T-cell (primary cell): Measurements from ENCODE around the gene RSAD1. TPM values are rescaled to one million over a fixed set of nuclear protein-coding genes. Genes with fewer than 3 reads are reported as not detected.

Source experiments
- ATAC-seq, 4 experiments: fragments of 200-7000 bp in 3 of 4; fragments of 150-1000 bp in 1 of 4; cut with Tn5 transposase; replicated peaks in 1 of 4; 1 replicate in 3 of 4; 2 replicates in 1 of 4; pipeline ENCODE4 v1.10.0; 2021; ENCODE audit warnings: moderate library complexity in 3 of 4, mild to moderate bottlenecking in 2 of 4, moderate number of reproducible peaks in 1 of 4
- CTCF ChIA-PET, 2 donors: fragments of 300-600 bp; sonication (Branson Sonifier 250); formaldehyde crosslinking; loops; one replicate each; lab custom pipeline; 2022; ENCODE audit warnings: antibody characterized with exemption in 2 of 2; lab: Charles Lee
- POLR2A ChIA-PET, 2 donors: fragments of 300-600 bp; sonication (Branson Sonifier 250); formaldehyde crosslinking; loops; one replicate each; lab custom pipeline; 2022; ENCODE audit warnings: antibody characterized with exemption in 2 of 2; lab: Charles Lee
- DNase-seq, 35 experiments: peaks; one replicate each; pipeline versions ENCODE4 v3.0.0 to v3.0.0-alpha.2; 2013 to 2023
- H3K27ac ChIP-seq: one replicate; pipeline ENCODE4 v1.5.1; 2013; ENCODE audit warnings: low read length
- H3K27me3 ChIP-seq, 2 experiments: replicated peaks in 1 of 2; 1 replicate in 1 of 2; 2 replicates in 1 of 2; pipeline versions ENCODE4 v1.6.1 to v1.7.0; 2013; ENCODE audit warnings: low read length in 1 of 2, mixed read lengths in 1 of 2; ENCODE audit not compliant: control insufficient read depth in 2 of 2, insufficient read depth in 2 of 2; ENCODE audit errors: extremely low read depth in 1 of 2
- H3K36me3 ChIP-seq, 2 donors: 1 replicate in 1 of 2; 2 replicates in 1 of 2; pipeline versions ENCODE4 v1.6.1 to v1.7.0; 2013; ENCODE audit warnings: low read length in 1 of 2; ENCODE audit not compliant: control insufficient read depth in 2 of 2, insufficient read depth in 1 of 2; ENCODE audit errors: extremely low read depth in 1 of 2
- H3K4me1 ChIP-seq, 2 experiments: 1 replicate in 1 of 2; 2 replicates in 1 of 2; pipeline versions ENCODE4 v1.6.1 to v1.7.0; 2013; ENCODE audit warnings: low read length in 2 of 2, mixed read lengths in 1 of 2; ENCODE audit not compliant: insufficient read depth in 2 of 2, control insufficient read depth in 1 of 2; ENCODE audit errors: extremely low read depth in 1 of 2
- H3K4me3 ChIP-seq, 2 donors: 1 replicate in 1 of 2; 2 replicates in 1 of 2; pipeline versions ENCODE4 v1.5.1 to v1.7.0; 2013; ENCODE audit warnings: mild to moderate bottlenecking in 2 of 2, low read length in 1 of 2, moderate library complexity in 1 of 2; ENCODE audit not compliant: control insufficient read depth in 1 of 2; ENCODE audit errors: extremely low read depth in 1 of 2
- H3K9me3 ChIP-seq: 2 replicates; pipeline ENCODE4 v1.7.0; 2013
- H3K27ac Mint-ChIP-seq, 2 donors: one replicate each; pipeline ENCODE4 v1.8.0; 2020 to 2021; ENCODE audit warnings: mild to moderate bottlenecking in 2 of 2, mixed read lengths in 2 of 2
- H3K27me3 Mint-ChIP-seq, 2 donors: one replicate each; pipeline ENCODE4 v1.8.0; 2021 to 2022; ENCODE audit warnings: mixed read lengths in 2 of 2
- H3K36me3 Mint-ChIP-seq: one replicate; pipeline ENCODE4 v1.8.0; 2021; ENCODE audit warnings: mixed read lengths
- H3K4me1 Mint-ChIP-seq, 3 donors: one replicate each; pipeline ENCODE4 v1.8.0; 2020 to 2022; ENCODE audit warnings: mixed read lengths in 3 of 3, mild to moderate bottlenecking in 1 of 3
- H3K4me3 Mint-ChIP-seq, 3 donors: one replicate each; pipeline ENCODE4 v1.8.0; 2020 to 2022; ENCODE audit warnings: mild to moderate bottlenecking in 3 of 3, mixed read lengths in 3 of 3, moderate library complexity in 3 of 3
- H3K9me3 Mint-ChIP-seq, 3 donors: one replicate each; pipeline ENCODE4 v1.8.0; 2020 to 2022; ENCODE audit warnings: mixed read lengths in 3 of 3
- WGBS: methylation state at CpG from one replicate; pipeline ENCODE4 v1.1.5; 2013; ENCODE audit warnings: missing lambda C conversion rate; ENCODE audit not compliant: insufficient coverage; 5-methylcytosine and 5-hydroxymethylcytosine counted together
- total RNA-seq, 35 experiments: library from RNA in 6 of 35; stranded (reverse) in 6 of 35; fragments of 120-200 nt in 1 of 35; gene quantifications; one replicate each; pipeline versions ENCODE4 v1.2.1 to v1.2.4 and lab custom pipeline; 2013 to 2026

The RSAD1 gene
- total RNA-seq, 5 donors from 2014 or later (not counting 1 experiment from before 2014, with no cell fraction given): 61.2 to 80.9 (median 73.2) TPM

GRCh38 chr17:50533185-50533584 lies 54.5 kb downstream of the RSAD1 start:
- H3K36me3 ChIP-seq: no peaks in the 10 kb centered on the region
- peaks cover 41 to 70% of the 10 kb centered on the region in 2 donors for H3K27me3 Mint-ChIP-seq
- H3K9me3 Mint-ChIP-seq: no peaks in the 10 kb centered on the region
- POLR2A ChIA-PET: no interaction called here
- ATAC-seq (no peak), DNase-seq (no peak)
- no peaks in the 10 kb centered on the region for H3K36me3 Mint-ChIP-seq
- H3K27ac Mint-ChIP-seq: no peak overlapping the region
- H3K27ac ChIP-seq: no peak overlapping the region
- peaks cover 12 to 21% (median 18%) of the 10 kb centered on the region in 3 donors for H3K4me1 Mint-ChIP-seq
- H3K4me1 ChIP-seq: peaks cover 2 to 24% of the 10 kb centered on the region in 2 experiments
- 30% methylated on average over 1 of the region's 5 CpGs for WGBS
- CTCF ChIA-PET: no interaction called here
- H3K27me3 ChIP-seq: peaks cover 4 to 87% of the 10 kb centered on the region in 2 experiments
- H3K4me3 ChIP-seq: no peak overlapping the region
- H3K4me3 Mint-ChIP-seq: peak overlapping the region in 1 of 3 donors; percentile 62
- no peaks in the 10 kb centered on the region for H3K9me3 ChIP-seq

DNA sequence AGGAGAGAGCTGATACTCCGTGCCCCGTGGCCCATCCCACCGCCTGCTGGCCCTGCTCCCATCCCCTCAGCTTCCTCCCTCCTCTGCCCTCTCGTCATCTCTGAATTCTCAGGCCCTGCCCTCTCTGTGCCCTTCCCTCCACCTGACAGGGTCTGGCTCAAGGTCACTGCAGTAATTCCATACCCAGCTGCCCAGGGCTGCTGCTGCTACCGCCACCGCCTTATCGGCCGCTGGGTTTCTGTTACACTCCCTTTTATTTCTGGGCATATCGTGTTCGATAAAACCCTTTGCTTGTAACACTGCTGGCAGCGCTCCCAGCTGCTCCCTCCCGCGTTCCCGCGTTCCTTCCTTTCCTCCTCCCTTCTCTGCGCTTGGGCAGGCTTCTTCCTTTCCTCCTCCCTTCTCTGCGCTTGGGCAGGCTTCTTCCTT lies 55.1 kb downstream of the RSAD1 start:
- Histone ChIP-seq H3K9me3 (no peaks in the 10 kb centered on the region), H3K27ac (no peak overlapping the region), H3K27me3 (peaks cover 4 to 83% of the 10 kb centered on the region in 2 experiments), H3K36me3 (no peaks in the 10 kb centered on the region), H3K4me1 (peaks cover 2 to 24% of the 10 kb centered on the region in 2 experiments), H3K4me3 (no peak overlapping the region)
- Mint-ChIP-seq H3K36me3 (no peaks in the 10 kb centered on the region), H3K4me1 (peaks cover 12 to 21% (median 18%) of the 10 kb centered on the region in 3 donors), H3K27ac (no peak overlapping the region), H3K27me3 (peaks cover 41 to 65% of the 10 kb centered on the region in 2 donors), H3K4me3 (peak overlapping the region in 1 of 3 donors; percentile 62), H3K9me3 (no peaks in the 10 kb centered on the region)
- ATAC-seq (peak in 3 of 4 experiments; percentile 32 to 34 (median 34)), DNase-seq (no peak)
- CTCF ChIA-PET: no interaction called here
- WGBS: 6% methylated on average over 16 of the region's 17 CpGs
- POLR2A ChIA-PET: no interaction called here

DNA sequence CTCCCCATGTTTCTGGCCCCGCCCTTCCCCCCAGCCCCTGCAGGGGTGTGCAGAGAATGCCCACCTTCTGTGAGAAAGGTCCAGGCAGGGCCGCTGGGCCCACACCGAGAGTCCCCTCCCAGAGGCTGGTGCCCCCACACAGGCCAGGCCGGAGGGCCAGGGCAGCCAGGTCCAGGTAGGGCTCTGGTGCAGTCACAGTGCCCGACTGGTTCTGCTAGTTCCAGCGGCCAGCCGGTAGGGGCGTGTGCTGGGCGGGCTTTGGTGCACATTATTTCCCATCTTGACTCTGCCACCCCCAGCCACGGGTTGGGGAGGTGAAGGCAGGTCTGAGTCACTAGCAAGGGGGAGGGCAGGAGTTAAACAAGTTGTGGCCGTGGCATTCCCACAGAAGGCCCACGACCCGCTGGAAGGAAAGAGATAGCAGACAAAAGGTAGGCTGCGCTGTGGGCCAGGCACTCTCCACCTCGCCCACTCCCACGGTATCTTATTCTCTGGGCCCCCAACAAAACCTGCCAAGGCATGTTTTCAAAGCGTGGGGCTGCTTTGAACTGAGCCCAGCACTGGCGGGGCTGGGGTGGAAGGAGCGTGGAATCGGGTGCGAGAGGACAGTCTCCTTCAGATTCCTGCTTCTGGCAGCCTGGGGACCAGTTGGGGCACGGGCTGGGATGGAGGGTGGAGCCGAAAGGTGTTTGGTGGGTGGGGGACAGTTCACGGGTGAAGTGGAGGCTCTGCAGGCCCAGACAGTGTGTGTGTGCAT lies 55.7 kb downstream of the RSAD1 start:
- ChIA-PET POLR2A (no interaction called here), CTCF (no interaction called here)
- DNase-seq (no peak), ATAC-seq (peak in 3 of 4 experiments; percentile 34 to 55 (median 38))
- peaks cover 12 to 21% (median 18%) of the 10 kb centered on the region in 3 donors for H3K4me1 Mint-ChIP-seq
- peaks cover 4 to 79% of the 10 kb centered on the region in 2 experiments for H3K27me3 ChIP-seq
- 49% methylated on average over 19 of the region's 24 CpGs for whole genome bisulfite sequencing
- no peaks in the 10 kb centered on the region for H3K36me3 Mint-ChIP-seq
- peaks cover 2 to 24% of the 10 kb centered on the region in 2 experiments for H3K4me1 ChIP-seq
- H3K9me3 Mint-ChIP-seq: no peaks in the 10 kb centered on the region
- H3K27ac ChIP-seq: no peak overlapping the region
- H3K36me3 ChIP-seq: no peaks in the 10 kb centered on the region
- no peaks in the 10 kb centered on the region for H3K9me3 ChIP-seq
- no peak overlapping the region for H3K4me3 ChIP-seq
- H3K27ac Mint-ChIP-seq: no peak overlapping the region
- H3K27me3 Mint-ChIP-seq: peaks cover 37 to 59% of the 10 kb centered on the region in 2 donors
- H3K4me3 Mint-ChIP-seq: peak overlapping the region in 1 of 3 donors; percentile 62

GRCh38 chr17:50534979-50535326 lies 56.3 kb downstream of the RSAD1 start:
- ChIA-PET POLR2A (no interaction called here), CTCF (no interaction called here)
- H3K36me3 ChIP-seq: no peaks in the 10 kb centered on the region
- Mint-ChIP-seq H3K4me3 (no peak overlapping the region), H3K4me1 (peaks cover 12 to 21% (median 18%) of the 10 kb centered on the region in 3 donors), H3K27ac (no peak overlapping the region), H3K9me3 (no peaks in the 10 kb centered on the region), H3K36me3 (no peaks in the 10 kb centered on the region), H3K27me3 (peaks cover 31 to 54% of the 10 kb centered on the region in 2 donors)
- DNase-seq: no peak
- WGBS: 89% methylated on average over 1 of the region's 2 CpGs
- H3K27me3 ChIP-seq: peaks cover 4 to 77% of the 10 kb centered on the region in 2 experiments
- no peaks in the 10 kb centered on the region for H3K9me3 ChIP-seq
- no peak for ATAC-seq
- peaks cover 2 to 24% of the 10 kb centered on the region in 2 experiments for H3K4me1 ChIP-seq
- H3K4me3 ChIP-seq: no peak overlapping the region
- no peak overlapping the region for H3K27ac ChIP-seq

DNA sequence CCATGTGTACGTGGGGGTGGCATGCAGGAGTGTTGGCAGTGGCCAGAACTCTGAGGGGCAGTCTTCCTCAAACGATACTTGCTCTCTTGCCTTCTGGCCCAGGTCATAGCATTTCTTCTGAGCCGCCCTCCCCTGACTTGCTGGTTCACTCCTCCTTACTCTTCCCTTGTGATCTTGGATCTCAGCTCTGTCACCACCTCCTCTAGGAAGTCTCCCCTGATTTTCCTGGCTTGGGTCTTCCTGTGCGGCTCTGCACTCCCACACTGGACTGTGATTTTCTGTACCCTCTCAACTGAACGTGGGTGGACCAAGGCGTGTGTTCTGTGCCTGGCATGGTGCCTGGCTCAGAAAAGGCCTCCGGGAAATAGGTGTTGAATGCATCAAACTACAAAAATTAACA lies 56.7 kb downstream of the RSAD1 start:
- H3K9me3 ChIP-seq: no peaks in the 10 kb centered on the region
- peaks cover 4 to 73% of the 10 kb centered on the region in 2 experiments for H3K27me3 ChIP-seq
- Mint-ChIP-seq H3K9me3 (no peaks in the 10 kb centered on the region), H3K4me3 (no peak overlapping the region), H3K4me1 (peaks cover 12 to 21% (median 18%) of the 10 kb centered on the region in 3 donors), H3K36me3 (no peaks in the 10 kb centered on the region), H3K27ac (no peak overlapping the region), H3K27me3 (peaks cover 30 to 49% of the 10 kb centered on the region in 2 donors)
- ATAC-seq (no peak), DNase-seq (no peak)
- H3K27ac ChIP-seq: no peak overlapping the region
- H3K4me3 ChIP-seq: no peak overlapping the region
- H3K36me3 ChIP-seq: no peaks in the 10 kb centered on the region
- ChIA-PET POLR2A (no interaction called here), CTCF (interaction anchor here in 1 of 2 donors (0.6 kb wide), 2 partner anchors 52 to 451 kb away, joined by 3 read pairs; no protein-coding TSS in a partner anchor)
- peaks cover 2 to 24% of the 10 kb centered on the region in 2 experiments for H3K4me1 ChIP-seq
- WGBS: 79% methylated on average over 2 of the region's 7 CpGs
